ENCODE data around the gene NOX4.

The NOX4 gene

GRCh38 chr11:89490981-89491690, at the start of gene NOX4:
NOX4 (minus strand) TSS chr11:89491375; CDS start chr11:89491246, 129 bp downstream.
- peak; percentile 15 for DNase-seq (ENCODE audit: low read depth, low spot score)

GRCh38 chr11:89540826-89541225, 49.7 kb upstream of the NOX4 start:
- DNase-seq (ENCODE audit: low read depth, low spot score): no peak

GRCh38 chr11:89537936-89538335, 46.8 kb upstream of the NOX4 start:
- no peak for DNase-seq (ENCODE audit: low read depth, low spot score)

- no peak for DNase-seq (ENCODE audit: low read depth, low spot score)
Measured at GRCh38 chr11:89536926-89537325, 45.8 kb upstream of the NOX4 start.

- DNase-seq (ENCODE audit: low read depth, low spot score): no peak
Measured at GRCh38 chr11:89535221-89535620, 44.0 kb upstream of the NOX4 start.

- no peak for DNase-seq (ENCODE audit: low read depth, low spot score)
Measured at GRCh38 chr11:89529626-89530380, 38.6 kb upstream of the NOX4 start.

- DNase-seq (ENCODE audit: low read depth, low spot score): no peak
Measured at GRCh38 chr11:89521792-89522191, 30.6 kb upstream of the NOX4 start.

GRCh38 chr11:89521294-89521693, 30.1 kb upstream of the NOX4 start:
- no peak for DNase-seq (ENCODE audit: low read depth, low spot score)

- DNase-seq (ENCODE audit: low read depth, low spot score): no peak
Measured at GRCh38 chr11:89516496-89516895, 25.3 kb upstream of the NOX4 start.

- DNase-seq (ENCODE audit: low read depth, low spot score): no peak
Measured at GRCh38 chr11:89508544-89508943, 17.4 kb upstream of the NOX4 start.

GRCh38 chr11:89504270-89504669, 13.1 kb upstream of the NOX4 start:
- no peak for DNase-seq (ENCODE audit: low read depth, low spot score)

GRCh38 chr11:89503422-89503821, 12.2 kb upstream of the NOX4 start:
- DNase-seq (ENCODE audit: low read depth, low spot score): no peak

- no peak for DNase-seq (ENCODE audit: low read depth, low spot score)
Measured at GRCh38 chr11:89502301-89502700, 11.1 kb upstream of the NOX4 start.

- no peak for DNase-seq (ENCODE audit: low read depth, low spot score)
Measured at GRCh38 chr11:89500336-89500735, 9.2 kb upstream of the NOX4 start.

GRCh38 chr11:89498845-89499448, 7.8 kb upstream of the NOX4 start:
- DNase-seq (ENCODE audit: low read depth, low spot score): peak; percentile 5

- DNase-seq (ENCODE audit: low read depth, low spot score): peak; percentile 40
Measured at GRCh38 chr11:89495951-89496350, 4.8 kb upstream of the NOX4 start.

- no peak for DNase-seq (ENCODE audit: low read depth, low spot score)
Measured at GRCh38 chr11:89493431-89493830, 2.3 kb upstream of the NOX4 start.

GRCh38 chr11:89490602-89490980, 584 bp downstream of the NOX4 start:
- DNase-seq (ENCODE audit: low read depth, low spot score): no peak

- DNase-seq (ENCODE audit: low read depth, low spot score): no peak
Measured at GRCh38 chr11:89489930-89490329, 1.2 kb downstream of the NOX4 start.

GRCh38 chr11:89487016-89487415, 4.2 kb downstream of the NOX4 start:
- DNase-seq (ENCODE audit: low read depth, low spot score): no peak

- no peak for DNase-seq (ENCODE audit: low read depth, low spot score)
Measured at GRCh38 chr11:89484896-89485295, 6.3 kb downstream of the NOX4 start.

GRCh38 chr11:89477175-89477574, 14.0 kb downstream of the NOX4 start:
- DNase-seq (ENCODE audit: low read depth, low spot score): no peak

GRCh38 chr11:89463266-89463780, 27.9 kb downstream of the NOX4 start:
- no peak for DNase-seq (ENCODE audit: low read depth, low spot score)
